Liver (tissue), 9 donors: ENCODE measurements around the gene TACO1. TPM values are rescaled to one million over a fixed set of nuclear protein-coding genes. Genes with fewer than 3 reads are reported as not detected.

Experiments used
- DNase-seq: peaks from one replicate; pipeline ENCODE4 v3.0.0-alpha.2; 2017; ENCODE audit warnings: low spot score
- H3K27ac ChIP-seq, 2 donors: one replicate each; pipeline ENCODE4 v1.7.0; 2013; ENCODE audit warnings: inconsistent platforms in 2 of 2, low read length in 2 of 2, control low read depth in 1 of 2, low read depth in 1 of 2, mild to moderate bottlenecking in 1 of 2
- H3K27me3 ChIP-seq, 4 donors: one replicate each; pipeline versions ENCODE4 v1.6.1 to v1.7.0; 2013; ENCODE audit warnings: low read length in 3 of 4, inconsistent platforms in 1 of 4, mild to moderate bottlenecking in 1 of 4, moderate library complexity in 1 of 4; ENCODE audit not compliant: control insufficient read depth in 4 of 4, insufficient read depth in 4 of 4
- H3K36me3 ChIP-seq, 4 donors: one replicate each; pipeline versions ENCODE4 v1.6.1 to v1.7.0; 2013; ENCODE audit warnings: low read length in 3 of 4, mild to moderate bottlenecking in 3 of 4, low read depth in 1 of 4, moderate library complexity in 1 of 4; ENCODE audit not compliant: control insufficient read depth in 4 of 4, insufficient read depth in 3 of 4
- H3K4me1 ChIP-seq, 4 donors: one replicate each; pipeline versions ENCODE4 v1.6.1 to v1.7.0; 2013; ENCODE audit warnings: low read length in 3 of 4, mild to moderate bottlenecking in 3 of 4, moderate library complexity in 1 of 4; ENCODE audit not compliant: control insufficient read depth in 4 of 4, insufficient read depth in 4 of 4
- H3K4me3 ChIP-seq, 3 donors: one replicate each; pipeline versions ENCODE4 v1.6.1 to v1.7.0; 2013; ENCODE audit warnings: low read length in 3 of 3, control low read depth in 1 of 3, low read depth in 1 of 3, mild to moderate bottlenecking in 1 of 3
- H3K9ac ChIP-seq, 2 donors: one replicate each; pipeline ENCODE4 v1.7.0; 2013; ENCODE audit warnings: low read length in 2 of 2, mild to moderate bottlenecking in 2 of 2, moderate library complexity in 2 of 2, control low read depth in 1 of 2, low read depth in 1 of 2
- H3K9me3 ChIP-seq, 4 donors: one replicate each; pipeline versions ENCODE4 v1.6.1 to v1.7.0; 2013; ENCODE audit warnings: low read length in 3 of 4; ENCODE audit not compliant: control insufficient read depth in 4 of 4
- ATF3 ChIP-seq: IDR thresholded peaks from 2 replicates; pipeline ENCODE4 v1.6.1; 2016; ENCODE audit warnings: antibody characterized with exemption
- CTCF ChIP-seq: fragments of 150-350 bp; IDR thresholded peaks from 2 replicates; pipeline ENCODE4 v1.5.1; 2017; ENCODE audit warnings: improper control_type of control experiment, low read depth, low read length; ENCODE audit not compliant: missing input control
- EGR1 ChIP-seq, 2 donors: IDR thresholded peaks; 2 replicates each; pipeline ENCODE4 v1.6.1; 2016 to 2018; ENCODE audit warnings: antibody characterized with exemption in 2 of 2, low read depth in 2 of 2
- FOXA1 ChIP-seq: IDR thresholded peaks from 2 replicates; pipeline ENCODE4 v1.6.1; 2016; ENCODE audit warnings: antibody characterized with exemption
- FOXA2 ChIP-seq: IDR thresholded peaks from 2 replicates; pipeline ENCODE4 v1.6.1; 2016; ENCODE audit warnings: antibody characterized with exemption
- GABPA ChIP-seq, 2 donors: IDR thresholded peaks in 1 of 2; conservative IDR thresholded peaks in 1 of 2; 2 replicates each; pipeline ENCODE4 v1.6.1; 2016; ENCODE audit warnings: antibody characterized with exemption in 2 of 2, mild to moderate bottlenecking in 1 of 2, moderate library complexity in 1 of 2
- HNF4A ChIP-seq, 2 donors: conservative IDR thresholded peaks; 2 replicates each; pipeline ENCODE4 v1.6.1; 2016; ENCODE audit warnings: antibody characterized with exemption in 2 of 2, mild to moderate bottlenecking in 2 of 2
- HNF4G ChIP-seq: IDR thresholded peaks from 2 replicates; pipeline ENCODE4 v1.6.1; 2016; ENCODE audit warnings: antibody characterized with exemption
- JUND ChIP-seq, 2 donors: IDR thresholded peaks; 2 replicates each; pipeline ENCODE4 v1.6.1; 2016; ENCODE audit warnings: antibody characterized with exemption in 2 of 2
- MAX ChIP-seq: IDR thresholded peaks from 2 replicates; pipeline ENCODE4 v1.6.1; 2016; ENCODE audit warnings: antibody characterized with exemption
- NR2F2 ChIP-seq: IDR thresholded peaks from 2 replicates; pipeline ENCODE4 v1.6.1; 2016; ENCODE audit warnings: antibody characterized with exemption
- RAD21 ChIP-seq, 2 donors: IDR thresholded peaks; 2 replicates each; pipeline ENCODE4 v1.6.1; 2016; ENCODE audit warnings: antibody characterized with exemption in 2 of 2, mild to moderate bottlenecking in 2 of 2
- REST ChIP-seq: IDR thresholded peaks from 2 replicates; pipeline ENCODE4 v1.6.1; 2016; ENCODE audit warnings: antibody characterized with exemption, mild to moderate bottlenecking
- RXRA ChIP-seq, 2 donors: IDR thresholded peaks; 2 replicates each; pipeline ENCODE4 v1.6.1; 2017 to 2018; ENCODE audit warnings: antibody characterized with exemption in 2 of 2, mild to moderate bottlenecking in 1 of 2
- SP1 ChIP-seq: IDR thresholded peaks from 2 replicates; pipeline ENCODE4 v1.6.1; 2018; ENCODE audit warnings: antibody characterized with exemption, mild to moderate bottlenecking
- TAF1 ChIP-seq: conservative IDR thresholded peaks from 2 replicates; pipeline ENCODE4 v1.6.1; 2016; ENCODE audit warnings: antibody characterized with exemption, mild to moderate bottlenecking
- YY1 ChIP-seq: IDR thresholded peaks from 2 replicates; pipeline ENCODE4 v1.6.1; 2016; ENCODE audit warnings: antibody characterized with exemption, mild to moderate bottlenecking
- ZBTB33 ChIP-seq: IDR thresholded peaks from 2 replicates; pipeline ENCODE4 v1.6.1; 2016; ENCODE audit warnings: antibody characterized with exemption
- WGBS: extraction: QIAGEN DNeasy Blood & Tissue Kit; methylation state at CpG from one replicate; pipeline ENCODE4 v1.1.7; 2013; 5-methylcytosine and 5-hydroxymethylcytosine counted together
- polyA plus RNA-seq, 2 donors: library from polyadenylated mRNA; stranded (reverse) in 1 of 2; unstranded in 1 of 2; fragments of 200-250 nt in 1 of 2; fragments of >200 nt in 1 of 2; fragmentation: Nextera tagmentation in 1 of 2; extraction: Ambion mirVana in 1 of 2; gene quantifications; one replicate each; pipeline versions ENCODE4 v1.2.1 to v1.2.3, GENCODE V29; 2013 to 2015
- total RNA-seq, 2 donors: library from RNA; depleted of rRNA; stranded (reverse); fragments of >200 nt; gene quantifications; one replicate each; pipeline ENCODE4 v1.2.3, GENCODE V29; 2014
- donor health status: healthy.
- donor health status: healthy.
- donor health status: healthy.
- donor health status: healthy.
- donor health status: healthy.

The TACO1 gene
- total and polyA plus RNA-seq, 4 donors, result 14.3 to 55.8 (median 41.7) TPM

- peaks cover 0 to 9% (median 2%) of the 10 kb centered on the region in 4 donors for H3K4me1 ChIP-seq
- H3K4me3 ChIP-seq, result no peak overlapping the region
- no peak for DNase-seq
- 93% methylated on average over 1 of the region's 1 CpG for WGBS
- no peak overlapping the region for H3K27ac ChIP-seq
- no peaks in the 10 kb centered on the region for H3K27me3 ChIP-seq
- no peaks in the 10 kb centered on the region for H3K9me3 ChIP-seq
- TF ChIP-seq TAF1 (no peak), CTCF (no peak)
- H3K36me3 ChIP-seq, result peaks cover 5 to 13% (median 8%) of the 10 kb centered on the region in 4 donors
- H3K9ac ChIP-seq, result no peak overlapping the region
Observed at GRCh38 chr17:63634816-63635215, 34.1 kb downstream of the TACO1 start.

- Histone ChIP-seq H3K9me3 (no peaks in the 10 kb centered on the region), H3K4me1 (peaks cover 0 to 9% (median 2%) of the 10 kb centered on the region in 4 donors), H3K4me3 (no peak overlapping the region), H3K36me3 (peaks cover 5 to 13% (median 8%) of the 10 kb centered on the region in 4 donors), H3K9ac (no peak overlapping the region), H3K27ac (no peak overlapping the region), H3K27me3 (no peaks in the 10 kb centered on the region)
- DNase-seq, result no peak
- 86% methylated on average over 2 of the region's 2 CpGs for WGBS
- TF ChIP-seq EGR1 (IDR thresholded peaks at IDR 0.05; ENCODE audit: low read depth in 2 of 2) (no peak), MAX (no peak), HNF4G (no peak), FOXA2 (no peak), ATF3 (no peak), NR2F2 (no peak), HNF4A (conservative IDR thresholded peaks at IDR 0.05) (no peak), FOXA1 (no peak), JUND (IDR thresholded peaks at IDR 0.05) (no peak), YY1 (no peak), SP1 (no peak), TAF1 (no peak), RXRA (IDR thresholded peaks at IDR 0.05) (no peak), RAD21 (IDR thresholded peaks at IDR 0.05) (no peak), CTCF (no peak), GABPA (IDR thresholded peaks at IDR 0.05 in 1 of 2, conservative IDR thresholded peaks at IDR 0.05 in 1 of 2) (no peak), ZBTB33 (no peak), REST (no peak)
Observed at GRCh38 chr17:63635290-63635689, 34.6 kb downstream of the TACO1 start.
